MM.1S (cell line): ENCODE measurements around the gene ASB5.

Experiments used
- CTCF ChIP-seq: fragments of 300-600 bp; sonication (generic); IDR thresholded peaks from 2 replicates; pipeline ENCODE4 v1.5.1; 2016; ENCODE audit warnings: antibody characterized with exemption, low read length, mixed read lengths
- EZH2 ChIP-seq: fragments of 300-600 bp; sonication (generic); optimal IDR thresholded peaks from 2 replicates; pipeline ENCODE3; 2017; ENCODE audit warnings: low read depth, mild to moderate bottlenecking, antibody characterized with exemption, low read length, mixed read lengths
- EZH2phosphoT487 ChIP-seq: fragments of 300-600 bp; sonication (generic); IDR thresholded peaks from 2 replicates; pipeline ENCODE4 v1.6.1; 2018; ENCODE audit warnings: antibody characterized with exemption, low read length

- TF ChIP-seq EZH2 (no peak), CTCF (no peak), EZH2phosphoT487 (no peak)
These were observed 59.5 kb downstream of the ASB5 start for GRCh38 chr4:176209535-176209934.
